D721Med (cell line): ENCODE results near the gene SARS2.

Experiments used
- DNase-seq: peaks from one replicate; pipeline ENCODE4 v3.0.0; 2011; ENCODE audit warnings: low spot score; ENCODE audit not compliant: insufficient read length
- FAIRE-seq: peaks from 2 replicates; lab custom pipeline; 2011; peaks lifted over from hg19 to GRCh38; lab: Jason Lieb, UNC
- TF ChIP-seq, protein P1 (sequence below): IDR thresholded peaks from 2 replicates; pipeline ENCODE4 v1.5.1; 2012; ENCODE audit warnings: mild to moderate bottlenecking, control low read depth; ENCODE audit not compliant: insufficient read depth; ENCODE audit errors: missing control alignments

The SARS2 gene

DNA sequence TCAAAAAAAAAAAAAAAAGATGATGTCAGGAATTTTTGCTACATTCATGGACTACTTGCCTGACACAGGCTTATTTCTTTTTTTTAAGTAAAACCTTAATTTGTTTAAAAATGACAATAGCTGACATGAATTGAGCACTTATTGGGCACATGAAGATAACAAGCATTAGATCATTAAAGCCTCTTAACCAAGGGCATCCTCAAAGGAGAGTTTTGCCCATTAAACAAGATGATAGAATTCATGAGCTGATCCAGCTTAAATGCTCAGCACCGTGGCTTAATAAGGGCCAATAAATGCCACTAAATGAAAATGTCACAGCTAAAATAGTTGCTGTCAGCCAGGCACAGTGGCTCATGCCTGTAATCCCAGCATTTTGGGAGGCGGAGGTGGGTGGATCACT lies 25.7 kb upstream of the SARS2 start:
- DNase-seq (peak; percentile 51), FAIRE-seq (no peak)
- TF ChIP-seq, protein P1, sequence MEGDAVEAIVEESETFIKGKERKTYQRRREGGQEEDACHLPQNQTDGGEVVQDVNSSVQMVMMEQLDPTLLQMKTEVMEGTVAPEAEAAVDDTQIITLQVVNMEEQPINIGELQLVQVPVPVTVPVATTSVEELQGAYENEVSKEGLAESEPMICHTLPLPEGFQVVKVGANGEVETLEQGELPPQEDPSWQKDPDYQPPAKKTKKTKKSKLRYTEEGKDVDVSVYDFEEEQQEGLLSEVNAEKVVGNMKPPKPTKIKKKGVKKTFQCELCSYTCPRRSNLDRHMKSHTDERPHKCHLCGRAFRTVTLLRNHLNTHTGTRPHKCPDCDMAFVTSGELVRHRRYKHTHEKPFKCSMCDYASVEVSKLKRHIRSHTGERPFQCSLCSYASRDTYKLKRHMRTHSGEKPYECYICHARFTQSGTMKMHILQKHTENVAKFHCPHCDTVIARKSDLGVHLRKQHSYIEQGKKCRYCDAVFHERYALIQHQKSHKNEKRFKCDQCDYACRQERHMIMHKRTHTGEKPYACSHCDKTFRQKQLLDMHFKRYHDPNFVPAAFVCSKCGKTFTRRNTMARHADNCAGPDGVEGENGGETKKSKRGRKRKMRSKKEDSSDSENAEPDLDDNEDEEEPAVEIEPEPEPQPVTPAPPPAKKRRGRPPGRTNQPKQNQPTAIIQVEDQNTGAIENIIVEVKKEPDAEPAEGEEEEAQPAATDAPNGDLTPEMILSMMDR: no peak

DNA sequence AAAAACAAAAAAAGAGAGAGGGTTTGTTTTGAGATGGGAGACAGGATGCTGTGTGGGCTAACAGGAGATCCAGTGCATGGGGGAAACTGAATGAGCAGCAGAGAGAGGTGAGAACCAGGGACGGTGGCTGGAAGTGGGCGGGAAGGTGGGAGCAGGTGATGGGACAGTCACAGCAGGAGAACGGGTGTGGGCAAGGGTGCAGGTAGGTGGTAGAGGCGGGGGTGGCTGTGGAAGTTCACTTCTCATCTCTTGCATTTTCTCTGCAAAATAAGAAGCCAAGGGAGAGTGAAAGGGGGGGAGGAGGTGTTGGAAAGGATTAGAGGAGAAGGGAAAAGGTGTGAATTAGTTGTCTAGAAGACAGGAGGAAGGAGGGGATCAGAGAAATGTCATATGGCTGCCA lies 23.1 kb upstream of the SARS2 start:
- DNase-seq (no peak), FAIRE-seq (no peak)
- TF ChIP-seq, protein P1: no peak

DNA sequence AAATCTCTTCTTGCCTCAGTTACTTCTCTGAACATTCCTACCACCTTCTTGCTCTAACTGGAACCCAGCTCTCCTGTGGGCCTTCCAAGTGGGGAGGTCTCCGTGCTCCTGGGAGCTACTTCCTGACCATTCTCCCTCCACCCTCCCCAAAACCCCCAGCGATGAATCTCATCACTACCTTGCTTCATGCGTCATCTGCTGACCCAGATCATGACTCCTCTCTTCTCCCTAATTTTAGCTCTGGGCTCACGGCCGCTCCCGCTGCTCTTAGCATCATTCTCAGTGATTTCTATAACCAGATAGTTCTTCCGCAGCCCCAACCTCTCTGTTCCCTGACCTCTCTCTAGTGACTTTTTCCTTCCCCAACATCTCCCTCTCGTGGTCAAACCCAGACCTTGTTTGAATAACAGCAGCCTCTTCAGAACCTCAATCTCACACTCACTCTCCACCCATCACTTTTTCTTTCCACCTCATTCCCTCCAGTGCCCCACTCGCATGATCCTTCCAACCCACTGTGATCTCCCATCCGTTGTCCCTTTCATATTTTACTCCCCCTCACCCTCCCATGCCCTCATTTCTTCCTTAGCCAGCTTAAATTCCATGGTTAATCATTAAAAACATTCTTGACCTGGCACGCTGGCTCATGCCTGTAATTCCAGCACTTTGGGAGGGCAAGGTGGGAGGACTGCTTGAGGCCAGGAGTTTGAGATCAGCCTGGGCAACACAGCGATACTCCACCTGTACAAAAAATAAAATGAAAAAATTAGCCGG lies 22.0 kb upstream of the SARS2 start:
- TF ChIP-seq, protein P1: peak; percentile 57
- DNase-seq (no peak), FAIRE-seq (no peak)

DNA sequence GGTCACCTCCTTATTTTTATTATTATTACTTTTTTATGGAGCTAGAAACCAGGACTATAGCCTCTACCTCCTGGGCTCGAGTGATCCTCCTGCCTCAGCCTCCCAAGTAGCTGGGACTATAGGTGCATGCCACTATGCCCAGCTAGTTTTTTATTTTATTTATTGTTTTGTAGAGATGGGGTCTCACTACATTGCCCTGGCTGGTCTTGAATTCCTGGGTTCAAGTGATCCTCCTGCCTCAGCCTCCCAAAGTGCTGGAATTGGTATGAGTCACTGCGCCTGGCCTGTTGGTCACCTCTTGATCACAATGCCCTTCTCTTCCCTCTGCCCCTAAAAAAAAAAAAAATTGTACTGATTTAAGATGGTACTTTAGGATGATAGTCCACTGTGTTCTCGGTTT lies 20.6 kb upstream of the SARS2 start:
- TF ChIP-seq, protein P1: no peak
- DNase-seq (no peak), FAIRE-seq (no peak)

DNA sequence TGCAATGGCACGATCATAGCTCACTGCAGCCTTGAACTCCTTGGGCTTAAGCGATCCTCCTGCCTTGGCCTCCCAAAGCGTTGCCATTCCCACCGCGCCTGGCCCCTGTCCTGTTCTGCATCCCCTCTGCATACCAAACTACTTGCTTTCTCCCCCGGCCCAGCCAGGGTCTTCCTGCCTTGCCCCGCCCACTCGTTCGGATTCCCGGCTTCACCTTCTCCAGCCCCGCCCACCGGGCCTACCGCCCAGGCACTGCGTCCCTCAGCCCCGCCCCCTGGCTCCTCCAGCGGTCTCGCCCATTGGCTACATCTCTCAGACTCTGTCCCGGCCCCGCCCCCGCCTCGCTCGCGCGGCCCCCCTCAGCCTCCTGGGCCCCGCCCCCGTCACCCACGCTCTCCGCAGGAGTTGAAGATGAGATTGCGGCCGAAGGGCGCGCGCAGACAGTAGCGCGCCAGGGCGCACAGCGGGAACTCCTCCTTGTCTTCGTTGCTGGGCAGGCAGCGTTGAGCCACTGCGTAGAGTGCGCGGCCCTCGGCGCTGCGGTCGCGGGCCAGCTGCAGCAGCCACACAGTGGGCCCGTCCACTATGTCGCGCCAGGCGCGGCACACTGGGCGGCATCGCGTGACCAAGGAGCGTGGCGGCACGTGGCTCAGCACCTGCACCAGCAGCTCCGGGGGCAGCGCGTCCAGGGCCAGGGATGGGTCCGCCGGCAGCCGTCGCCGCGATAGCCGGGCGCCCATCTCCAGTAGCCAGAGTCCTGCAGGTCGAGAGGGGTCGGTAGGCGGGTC lies 19.2 kb upstream of the SARS2 start:
- no peak for DNase-seq
- FAIRE-seq: no peak
- TF ChIP-seq, protein P1: no peak

DNA sequence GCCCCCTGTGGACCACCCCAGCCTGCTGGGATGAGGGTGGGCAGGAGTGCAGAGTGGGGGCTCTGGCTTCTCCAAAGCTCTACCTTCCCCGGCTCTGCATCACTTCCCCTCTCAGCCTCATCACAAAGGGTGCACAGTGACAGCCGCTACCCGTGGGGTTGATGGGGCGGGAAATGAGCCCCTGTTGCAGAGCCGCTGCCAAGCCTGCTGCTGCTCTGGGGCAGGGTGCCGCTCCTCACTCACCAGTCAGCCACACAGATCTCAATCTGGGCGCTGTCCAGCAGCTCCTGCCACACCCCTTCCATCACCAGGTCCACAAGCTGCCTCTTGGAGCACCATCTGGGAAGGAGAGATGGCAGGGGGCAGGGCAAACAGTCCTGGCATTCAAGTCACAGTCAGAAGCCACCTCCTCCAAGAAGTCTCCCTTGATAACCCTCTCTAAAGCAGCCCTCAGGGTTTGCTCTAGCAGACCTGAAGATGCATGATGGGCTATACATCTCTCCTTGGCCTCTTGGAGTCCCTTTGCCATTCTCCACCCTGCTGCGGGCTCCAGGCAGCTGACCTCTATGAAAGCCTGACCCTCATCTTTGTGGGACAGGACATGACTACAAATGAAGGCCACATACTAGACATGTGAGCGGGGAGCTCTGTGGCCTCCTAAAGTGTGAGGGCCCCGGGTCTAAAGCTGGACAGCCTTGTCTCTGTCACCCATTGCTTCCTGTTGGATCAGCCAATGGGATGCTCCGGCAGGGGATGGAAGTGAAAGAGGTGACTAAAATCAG lies 15.9 kb upstream of the SARS2 start:
- TF ChIP-seq, protein P1: no peak
- no peak for DNase-seq
- no peak for FAIRE-seq
